ENCODE data around the gene UBE2E3.
"Not testable (repeated sequence)": the region's sequence is repeated elsewhere in the genome, so short reads cannot be mapped to it uniquely, and the experiment has no call there.

UBE2E3 gene
- total RNA-seq, result 16.7 to 20.7 reads per million in 2 experiments

- DNase-seq (ENCODE audit: low read depth), result peak; percentile 71
These were observed at the start of gene UBE2E3 for GRCh38 chr2:180980106-180980942. TSS of gene UBE2E3 (plus strand) at chr2:180980605. CDS start at chr2:180982043, 1,438 bp downstream.

DNA sequence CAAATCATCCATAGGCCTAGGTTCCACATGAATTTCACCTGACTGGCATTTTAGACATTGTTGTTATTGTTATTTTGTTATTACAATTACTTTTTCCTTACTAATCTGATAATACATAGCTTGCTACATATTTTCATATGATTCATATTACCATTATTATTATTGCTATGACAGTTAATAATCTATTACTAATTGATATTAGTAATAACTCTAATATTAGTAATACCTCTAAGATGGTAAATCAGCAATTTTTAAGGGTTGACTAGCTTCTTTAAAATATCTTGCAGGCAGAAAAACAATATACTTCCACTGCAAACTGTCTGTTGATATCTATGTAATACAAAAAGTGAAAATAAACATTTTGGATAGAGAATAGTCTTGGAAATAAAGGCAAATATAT lies 48.6 kb upstream of the UBE2E3 start:
- DNase-seq (ENCODE audit: low read depth), result no peak

DNA sequence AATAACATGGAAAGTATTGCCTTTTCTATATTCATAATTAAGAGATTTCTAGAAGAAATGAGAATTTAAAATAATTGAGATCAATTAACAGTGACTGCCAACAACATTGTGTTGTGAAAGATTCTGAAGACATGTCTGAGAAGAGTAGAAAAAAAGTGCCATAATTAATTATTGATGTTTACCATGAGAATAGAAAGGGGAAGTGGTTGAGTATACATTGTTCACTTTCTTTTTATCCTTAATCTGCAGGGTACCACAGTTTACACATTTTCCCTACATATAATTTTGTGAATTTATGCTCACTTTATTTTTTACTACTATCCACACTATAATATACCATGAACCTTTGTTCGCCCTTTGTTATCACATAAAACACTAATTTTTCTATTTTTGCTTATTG lies 47.1 kb upstream of the UBE2E3 start:
- DNase-seq (ENCODE audit: low read depth), result no peak

GRCh38 chr2:180934911-180935310 lies 45.5 kb upstream of the UBE2E3 start:
- DNase-seq (ENCODE audit: low read depth), result no peak

DNA sequence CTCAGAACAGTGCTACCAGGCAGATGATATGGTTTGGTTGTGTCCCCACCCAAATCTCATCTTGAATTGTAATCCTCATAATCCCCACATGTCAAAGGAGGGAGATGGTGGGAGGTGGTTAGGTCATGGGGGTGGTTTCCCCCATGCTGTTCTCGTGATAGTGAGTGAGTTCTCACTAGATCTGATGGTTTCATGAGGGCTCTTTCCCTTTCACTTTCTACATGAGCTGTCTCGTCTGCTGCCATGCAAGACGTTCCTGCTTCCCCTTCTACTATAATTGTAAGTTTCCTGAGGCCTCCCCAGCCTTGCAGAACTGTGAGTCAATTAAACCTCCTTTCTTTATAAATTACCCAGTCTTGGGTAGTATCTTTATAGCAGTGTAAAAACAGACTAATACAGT lies 42.9 kb upstream of the UBE2E3 start:
- not testable (repeated sequence) for DNase-seq (ENCODE audit: low read depth)

GRCh38 chr2:180938451-180938850 lies 42.0 kb upstream of the UBE2E3 start:
- no peak for DNase-seq (ENCODE audit: low read depth)

DNA sequence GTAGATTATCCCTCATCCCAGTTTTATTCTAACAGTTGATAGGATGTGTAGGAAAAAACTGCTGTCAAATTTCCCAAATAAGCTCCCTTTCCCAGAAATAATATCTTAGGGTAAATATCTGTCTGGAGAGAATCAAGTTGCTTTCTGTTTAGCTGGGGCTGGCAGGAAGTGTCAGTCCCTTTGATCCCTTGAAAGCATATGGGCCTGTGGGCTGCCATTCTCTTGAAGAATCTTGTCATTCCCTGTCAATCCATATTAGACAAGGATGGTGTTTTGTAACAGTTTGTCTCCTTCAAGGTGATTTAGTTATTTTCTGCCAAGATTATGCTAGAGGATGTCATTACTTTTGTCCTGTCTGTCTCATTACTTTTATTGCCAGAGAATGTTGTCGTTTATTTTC lies 37.1 kb upstream of the UBE2E3 start:
- DNase-seq (ENCODE audit: low read depth), result no peak

DNA sequence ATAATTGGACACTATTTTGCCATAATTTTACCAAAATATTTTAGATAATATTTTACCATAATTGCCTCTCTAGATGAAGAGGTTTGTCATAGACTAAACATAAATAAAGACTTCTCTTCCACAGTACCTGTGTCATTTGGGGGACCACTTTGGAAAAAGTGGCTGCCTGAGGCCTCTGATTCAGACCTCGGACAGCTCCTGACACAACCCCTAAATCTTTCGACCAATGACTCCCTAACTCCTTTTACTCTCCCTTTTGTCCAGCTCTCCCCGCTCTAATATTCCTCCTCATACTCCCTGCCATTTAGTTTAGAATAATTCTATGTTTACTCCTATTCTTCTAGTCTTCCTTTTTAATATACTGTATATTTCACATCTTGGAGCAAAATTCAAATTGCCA lies 36.0 kb upstream of the UBE2E3 start:
- DNase-seq (ENCODE audit: low read depth), result no peak

DNA sequence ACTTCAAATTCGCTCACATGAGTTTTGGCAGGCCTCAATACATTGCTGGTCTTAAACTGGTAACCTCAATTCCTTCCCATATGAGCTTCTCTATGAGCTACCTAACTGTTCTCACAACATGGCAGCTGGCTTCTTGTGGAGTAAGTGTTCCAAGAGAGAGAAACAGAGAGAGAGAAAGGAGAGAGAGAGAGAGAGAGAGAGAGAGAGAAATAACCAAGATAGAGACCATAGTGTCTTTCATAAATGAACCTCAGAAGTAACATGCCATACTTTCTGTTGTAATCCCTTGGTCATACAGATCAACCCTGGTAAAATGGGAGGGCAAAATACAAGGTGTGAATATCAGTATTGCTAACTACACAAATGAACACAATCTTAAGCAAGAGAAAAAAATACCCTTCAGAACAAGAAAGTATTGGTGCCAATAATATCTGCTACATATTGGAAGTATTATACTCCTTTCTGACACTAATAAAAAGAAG lies 33.2 kb upstream of the UBE2E3 start:
- DNase-seq (ENCODE audit: low read depth), result no peak

GRCh38 chr2:180949896-180950295 lies 30.5 kb upstream of the UBE2E3 start:
- no peak for DNase-seq (ENCODE audit: low read depth)

- no peak for DNase-seq (ENCODE audit: low read depth)
These were observed 28.3 kb upstream of the UBE2E3 start for GRCh38 chr2:180952082-180952481.

DNA sequence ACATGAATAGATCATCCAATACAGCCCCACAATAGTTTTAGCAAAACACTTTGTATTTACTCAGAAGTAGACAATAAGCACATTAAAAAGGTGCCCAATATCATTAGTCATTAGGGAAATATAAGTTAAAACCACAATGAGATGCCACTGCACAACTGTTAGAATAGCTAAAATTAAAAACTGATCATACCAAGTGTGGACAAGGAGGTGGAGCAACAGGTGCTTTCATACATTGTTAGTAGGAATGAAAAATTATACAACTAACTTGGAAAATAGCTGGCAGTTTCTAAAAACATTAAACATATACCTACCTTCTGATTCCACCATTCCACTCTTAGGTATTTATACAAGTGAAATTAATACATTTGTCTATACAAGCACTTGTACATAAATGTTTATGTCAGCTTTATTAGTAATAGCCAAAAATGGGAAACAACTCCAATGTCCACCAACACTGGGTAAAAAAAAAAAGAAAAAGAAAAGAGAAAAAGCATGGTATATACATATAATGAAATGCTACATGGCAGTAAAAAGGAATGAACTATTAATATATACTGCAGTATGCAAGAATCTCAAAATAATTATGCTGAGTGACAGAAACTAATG lies 27.6 kb upstream of the UBE2E3 start:
- no peak for DNase-seq (ENCODE audit: low read depth)

DNA sequence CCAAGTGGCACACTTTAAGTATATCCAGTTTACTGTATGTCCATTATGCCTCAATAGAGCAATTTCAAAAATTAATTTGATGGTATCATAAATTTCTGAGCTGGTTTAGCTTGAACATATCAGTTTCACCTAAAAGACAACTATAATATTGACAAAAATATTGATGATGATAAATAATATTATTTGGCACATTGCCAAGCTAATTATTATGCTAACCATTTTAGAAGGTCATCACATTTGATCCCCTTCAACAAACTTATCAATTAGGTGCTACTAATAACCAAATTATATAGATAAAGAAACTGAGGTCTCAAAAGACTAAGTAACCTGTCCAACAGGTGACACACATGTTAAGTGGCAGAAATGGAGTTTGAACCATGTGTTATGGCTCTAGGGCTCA lies 26.9 kb upstream of the UBE2E3 start:
- no peak for DNase-seq (ENCODE audit: low read depth)

- DNase-seq (ENCODE audit: low read depth), result no peak
These were observed 25.3 kb upstream of the UBE2E3 start for GRCh38 chr2:180955101-180955500.

GRCh38 chr2:180959787-180960186 lies 20.6 kb upstream of the UBE2E3 start:
- DNase-seq (ENCODE audit: low read depth), result no peak

- DNase-seq (ENCODE audit: low read depth), result no peak
These were observed 19.4 kb upstream of the UBE2E3 start for GRCh38 chr2:180960982-180961381.

- no peak for DNase-seq (ENCODE audit: low read depth)
These were observed 17.6 kb upstream of the UBE2E3 start for GRCh38 chr2:180962727-180963314.

DNA sequence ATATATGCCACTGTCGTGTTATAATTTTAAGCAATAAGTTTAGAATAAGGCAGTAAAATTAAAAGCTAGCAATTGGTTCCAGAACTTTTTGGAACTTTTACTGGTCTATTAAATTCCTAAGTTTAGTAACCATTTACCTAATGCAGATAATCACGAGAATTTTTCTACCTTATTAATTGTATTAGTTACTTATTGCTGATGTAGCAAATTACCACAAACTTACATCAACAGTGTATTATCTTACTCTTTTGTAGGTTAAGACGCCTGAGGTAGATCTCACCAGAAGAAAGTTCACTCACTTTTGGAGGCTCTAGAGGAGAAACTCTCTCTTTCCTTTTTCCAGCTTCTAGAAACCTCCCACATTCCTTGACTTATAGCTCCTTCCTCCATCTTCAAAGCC lies 14.0 kb upstream of the UBE2E3 start:
- DNase-seq (ENCODE audit: low read depth), result no peak

GRCh38 chr2:180969124-180969523 lies 11.3 kb upstream of the UBE2E3 start:
- no peak for DNase-seq (ENCODE audit: low read depth)

DNA sequence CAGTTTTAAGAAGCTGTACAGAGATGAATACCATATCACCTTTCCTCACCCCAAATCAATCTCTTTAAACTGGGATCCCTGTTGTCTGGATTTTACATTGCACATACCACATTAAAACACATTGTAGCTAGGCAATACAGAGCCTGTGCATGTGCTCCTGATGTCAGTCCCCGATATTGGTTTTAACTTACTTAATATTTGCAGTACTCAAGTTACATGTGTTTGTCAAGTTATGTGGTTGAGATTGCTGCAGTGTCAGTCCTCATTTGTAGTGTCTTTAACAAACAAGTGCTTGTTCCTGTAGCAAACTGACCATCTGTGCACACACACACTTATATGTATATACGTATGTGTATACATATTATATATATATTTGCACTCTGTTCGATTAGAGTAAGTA lies 10.4 kb upstream of the UBE2E3 start:
- no peak for DNase-seq (ENCODE audit: low read depth)

DNA sequence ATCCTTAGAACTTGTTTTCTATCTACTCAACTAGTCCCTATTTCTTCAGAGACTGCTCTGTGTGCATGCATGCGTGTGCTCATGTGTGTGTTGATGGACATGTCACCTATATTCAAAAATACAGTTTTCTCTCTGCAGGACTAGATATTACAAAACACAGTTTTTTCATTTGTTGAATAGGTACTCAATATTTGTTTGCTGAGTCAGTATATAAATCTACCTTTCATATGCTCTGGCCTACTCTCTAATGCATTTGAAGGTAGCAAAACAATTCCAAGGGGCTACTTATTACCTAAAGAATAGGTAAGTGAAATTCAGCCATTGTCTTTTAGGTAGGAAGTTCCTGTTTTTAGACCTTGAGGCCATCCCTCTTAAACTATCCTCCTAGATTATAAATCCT lies 8.6 kb upstream of the UBE2E3 start:
- no peak for DNase-seq (ENCODE audit: low read depth)

DNA sequence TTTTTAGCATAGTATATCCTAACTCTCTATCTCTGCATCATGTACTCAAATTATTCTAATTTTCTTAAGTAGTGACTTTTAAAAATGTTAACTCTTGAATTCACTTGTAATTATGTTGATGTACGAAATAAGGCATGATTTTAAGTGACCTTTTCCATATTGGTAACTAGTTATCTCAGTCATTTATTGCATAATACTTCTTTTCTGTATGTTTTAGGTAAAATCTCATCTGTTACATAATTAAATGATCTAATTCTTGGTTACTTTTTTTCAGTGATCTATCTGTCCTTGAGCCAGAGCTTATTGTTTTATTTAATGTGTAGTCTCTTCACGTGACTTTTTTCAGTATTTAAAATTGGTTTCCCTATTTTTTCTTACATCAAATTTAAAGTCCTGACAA lies 4.8 kb upstream of the UBE2E3 start:
- DNase-seq (ENCODE audit: low read depth), result no peak

Data from T follicular helper cell (primary cell).